Measurements from ENCODE around the gene FARP1. TPM values are rescaled to one million over a fixed set of nuclear protein-coding genes. Genes with fewer than 3 reads are reported as not detected.

FARP1 gene
- total and polyA plus RNA-seq, 2 of the 13 experiments (the other 11 are each of a cell fraction or from before 2014, with no cell fraction given): 70.6 to 126 TPM

DNA sequence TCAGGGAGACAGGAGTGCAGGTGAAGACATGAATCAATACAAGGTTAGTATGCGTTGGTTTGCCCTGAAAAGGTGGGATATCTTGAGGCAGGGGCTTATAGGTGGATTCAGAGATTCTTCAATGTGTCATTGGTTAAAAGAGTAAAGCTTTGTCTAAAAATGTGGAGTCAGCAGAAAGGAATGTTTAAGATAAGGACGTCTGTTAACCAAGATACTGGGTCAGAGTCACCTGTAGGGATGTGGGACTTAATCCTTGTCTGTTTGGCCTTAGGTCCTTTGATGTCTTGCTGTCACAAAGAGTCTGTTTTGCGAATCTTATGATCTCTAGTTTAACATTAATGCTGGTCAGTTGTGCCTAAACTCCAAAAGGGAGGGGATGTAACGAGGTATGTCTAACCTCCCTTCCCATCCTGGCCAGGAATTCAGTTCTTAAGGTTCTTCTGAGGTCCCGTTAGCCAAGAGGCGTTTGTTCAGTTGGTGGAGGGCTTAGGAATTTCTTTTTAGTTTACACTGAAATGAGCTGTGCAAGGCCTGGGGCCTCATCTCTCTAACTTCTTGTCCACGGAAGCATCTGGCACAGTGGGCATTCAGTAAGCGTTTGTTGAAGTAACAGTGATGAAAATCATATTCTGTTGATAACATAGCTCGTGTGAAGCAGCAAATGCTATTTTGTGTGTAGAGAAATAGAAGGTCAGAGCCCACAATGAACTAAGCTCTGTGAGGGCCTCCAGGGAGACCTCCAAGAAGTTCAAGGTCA lies 130.4 kb downstream of the FARP1 start:
- in situ Hi-C loops (cut with HindIII; ENCODE audit: extremely low pct_ligation_motif_present, low pct_unique_long_range_greater_than_20kb): loop anchor here (10.0 kb wide), 1 partner anchor 128 kb away; the partner anchor contains the start of gene FARP1
- under 1% methylated on average over 9 of the region's 9 CpGs for WGBS (ENCODE audit: low lambda C conversion rate)
- intact Hi-C loops (cut with micrococcal nuclease; ENCODE audit: unreplicated experiment): no loop called here
- Histone ChIP-seq H2AFZ (ENCODE audit: low read length) (no peak overlapping the region), H3K9ac (ENCODE audit: insufficient read depth, low read depth, low read length) (peak overlapping the region; percentile 59), H3K4me3 (replicated peaks in 1 of 3; ENCODE audit: insufficient read depth in 1 of 3, low read depth in 2 of 3, low read length in 3 of 3) (peak overlapping the region in 2 of 3 experiments; percentile 30 to 50; a peak in 4 of 6 replicates), H3K27me3 (ENCODE audit: control insufficient read depth in 1 of 2, insufficient read depth in 2 of 2, low read length in 2 of 2) (no peaks in the 10 kb centered on the region), H3K79me2 (ENCODE audit: insufficient read depth, low read length) (peaks cover 97% of the 10 kb centered on the region), H4K20me1 (ENCODE audit: insufficient read depth, low read length) (peaks cover 39% of the 10 kb centered on the region; the same call in 1 of the 2 replicates), H3K9me3 (ENCODE audit: low read length) (no peaks in the 10 kb centered on the region), H3K4me1 (ENCODE audit: insufficient read depth, low read length) (peaks cover 100% of the 10 kb centered on the region), H3K27ac (ENCODE audit: extremely low read length, insufficient read depth, low read length) (peak overlapping the region; percentile 75), H3K4me2 (ENCODE audit: low read depth, low read length) (peak overlapping the region; percentile 76), H3K36me3 (replicated peaks in 1 of 2; ENCODE audit: control insufficient read depth in 1 of 2, insufficient read depth in 2 of 2, low read length in 2 of 2) (peaks cover 2 to 7% of the 10 kb centered on the region in 2 experiments; a peak in 2 of 5 replicates)
- FAIRE-seq (peak; percentile 97), DNase-seq (ENCODE audit: low spot score) (peak; percentile 92), ATAC-seq (peak; percentile 54)
- POLR2A ChIA-PET: interaction anchor here (1.0 to 2.3 kb wide), 8 partner anchors 11 to 100 kb away, joined by 3 to 21 read pairs (median 4); no protein-coding TSS in a partner anchor
- CTCF ChIA-PET (ENCODE audit: low intra/inter-chr PET ratio, low total read pairs): no interaction called here
- BruUV-seq (replicated peaks): TSS peak; percentile 48
- TF ChIP-seq ZNF709 (CRISPR knock-in tag; IDR thresholded peaks at IDR 0.05): no peak
- no peak for TF ChIP-seq ZC3H13 (CRISPR knock-in tag; IDR thresholded peaks at IDR 0.05)
- TF ChIP-seq, protein P1, sequence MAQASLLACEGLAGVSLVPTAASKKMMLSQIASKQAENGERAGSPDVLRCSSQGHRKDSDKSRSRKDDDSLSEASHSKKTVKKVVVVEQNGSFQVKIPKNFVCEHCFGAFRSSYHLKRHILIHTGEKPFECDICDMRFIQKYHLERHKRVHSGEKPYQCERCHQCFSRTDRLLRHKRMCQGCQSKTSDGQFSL (CRISPR knock-in tag; IDR thresholded peaks at IDR 0.05): no peak
- TF ChIP-seq ZNF572 (CRISPR knock-in tag; IDR thresholded peaks at IDR 0.05): no peak
- no peak for TF ChIP-seq ETV6 (CRISPR knock-in tag; conservative IDR thresholded peaks at IDR 0.05)
- peak; percentile 38; the same call in 1 of the 2 replicates for TF ChIP-seq SP5 (CRISPR knock-in tag; IDR thresholded peaks at IDR 0.05; ENCODE audit: borderline replicate concordance, low read depth)
- no peak for TF ChIP-seq ZNF564 (CRISPR knock-in tag; IDR thresholded peaks at IDR 0.05)
- 0 out of 2 replicates have a peak, but pooled peaks have one; percentile 27 for TF ChIP-seq FOXO1 (CRISPR knock-in tag; IDR thresholded peaks at IDR 0.05)
- TF ChIP-seq EP300 (IDR thresholded peaks at IDR 0.05; ENCODE audit: low read depth in 2 of 2, low read length in 2 of 2): peak in 1 of 2 experiments; percentile 91; a peak in 2 of 4 replicates
- peak; percentile 68; the same call in 1 of the 2 replicates for TF ChIP-seq EP300 (CRISPR knock-in tag; IDR thresholded peaks at IDR 0.05; ENCODE audit: borderline replicate concordance)
- TF ChIP-seq, protein P2, sequence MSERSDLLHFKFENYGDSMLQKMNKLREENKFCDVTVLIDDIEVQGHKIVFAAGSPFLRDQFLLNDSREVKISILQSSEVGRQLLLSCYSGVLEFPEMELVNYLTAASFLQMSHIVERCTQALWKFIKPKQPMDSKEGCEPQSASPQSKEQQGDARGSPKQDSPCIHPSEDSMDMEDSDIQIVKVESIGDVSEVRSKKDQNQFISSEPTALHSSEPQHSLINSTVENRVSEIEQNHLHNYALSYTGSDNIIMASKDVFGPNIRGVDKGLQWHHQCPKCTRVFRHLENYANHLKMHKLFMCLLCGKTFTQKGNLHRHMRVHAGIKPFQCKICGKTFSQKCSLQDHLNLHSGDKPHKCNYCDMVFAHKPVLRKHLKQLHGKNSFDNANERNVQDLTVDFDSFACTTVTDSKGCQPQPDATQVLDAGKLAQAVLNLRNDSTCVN (CRISPR knock-in tag; IDR thresholded peaks at IDR 0.05; ENCODE audit: borderline replicate concordance): no peak
- peak; percentile 49; the same call in 1 of the 2 replicates for TF ChIP-seq HNF4A (CRISPR knock-in tag; IDR thresholded peaks at IDR 0.05)
- no peak for TF ChIP-seq MAFG (CRISPR knock-in tag; IDR thresholded peaks at IDR 0.05)
- TF ChIP-seq ZKSCAN8 (CRISPR knock-in tag; IDR thresholded peaks at IDR 0.05; ENCODE audit: borderline replicate concordance): no peak; the same call in 1 of the 2 replicates
- TF ChIP-seq FOXP1 (IDR thresholded peaks at IDR 0.05): no peak
- peak; percentile 14; the same call in 1 of the 2 replicates for TF ChIP-seq FOXP1 (CRISPR knock-in tag; IDR thresholded peaks at IDR 0.05)
- no peak for TF ChIP-seq SMC3 (IDR thresholded peaks at IDR 0.05; ENCODE audit: low read length)
- TF ChIP-seq CBX2 (IDR thresholded peaks at IDR 0.05; ENCODE audit: low read depth, low read length): no peak
- no peak for TF ChIP-seq CBX2 (CRISPR knock-in tag; IDR thresholded peaks at IDR 0.05; ENCODE audit: low read depth)
- no peak for TF ChIP-seq ZNF138 (CRISPR knock-in tag; IDR thresholded peaks at IDR 0.05; ENCODE audit: low read depth)
- TF ChIP-seq HOXD1 (CRISPR knock-in tag; IDR thresholded peaks at IDR 0.05): no peak
- TF ChIP-seq, protein P3, sequence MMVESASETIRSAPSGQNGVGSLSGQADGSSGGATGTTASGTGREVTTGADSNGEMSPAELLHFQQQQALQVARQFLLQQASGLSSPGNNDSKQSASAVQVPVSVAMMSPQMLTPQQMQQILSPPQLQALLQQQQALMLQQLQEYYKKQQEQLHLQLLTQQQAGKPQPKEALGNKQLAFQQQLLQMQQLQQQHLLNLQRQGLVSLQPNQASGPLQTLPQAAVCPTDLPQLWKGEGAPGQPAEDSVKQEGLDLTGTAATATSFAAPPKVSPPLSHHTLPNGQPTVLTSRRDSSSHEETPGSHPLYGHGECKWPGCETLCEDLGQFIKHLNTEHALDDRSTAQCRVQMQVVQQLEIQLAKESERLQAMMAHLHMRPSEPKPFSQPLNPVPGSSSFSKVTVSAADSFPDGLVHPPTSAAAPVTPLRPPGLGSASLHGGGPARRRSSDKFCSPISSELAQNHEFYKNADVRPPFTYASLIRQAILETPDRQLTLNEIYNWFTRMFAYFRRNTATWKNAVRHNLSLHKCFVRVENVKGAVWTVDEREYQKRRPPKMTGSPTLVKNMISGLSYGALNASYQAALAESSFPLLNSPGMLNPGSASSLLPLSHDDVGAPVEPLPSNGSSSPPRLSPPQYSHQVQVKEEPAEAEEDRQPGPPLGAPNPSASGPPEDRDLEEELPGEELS (CRISPR knock-in tag; IDR thresholded peaks at IDR 0.05): peak; percentile 72
- TF ChIP-seq ZEB1 (IDR thresholded peaks at IDR 0.05; ENCODE audit: insufficient replicate concordance, low read depth): peak; percentile 83
- no peak for TF ChIP-seq ZNF7 (CRISPR knock-in tag; IDR thresholded peaks at IDR 0.05)

Measured in HepG2 (cell line).